CD4-positive, alpha-beta T cell treated with Interleukin-12 subunit alpha and Interleukin-12 subunit beta, for 1 hour (primary cell): ENCODE measurements around the gene DOCK3.
"Not testable (repeated sequence)": the region's sequence is repeated elsewhere in the genome, so short reads cannot be mapped to it uniquely, and the experiment has no call there.

Source experiments
- DNase-seq: peaks from one replicate; pipeline ENCODE4 v3.0.0-alpha.2; 2020

Gene DOCK3

DNA sequence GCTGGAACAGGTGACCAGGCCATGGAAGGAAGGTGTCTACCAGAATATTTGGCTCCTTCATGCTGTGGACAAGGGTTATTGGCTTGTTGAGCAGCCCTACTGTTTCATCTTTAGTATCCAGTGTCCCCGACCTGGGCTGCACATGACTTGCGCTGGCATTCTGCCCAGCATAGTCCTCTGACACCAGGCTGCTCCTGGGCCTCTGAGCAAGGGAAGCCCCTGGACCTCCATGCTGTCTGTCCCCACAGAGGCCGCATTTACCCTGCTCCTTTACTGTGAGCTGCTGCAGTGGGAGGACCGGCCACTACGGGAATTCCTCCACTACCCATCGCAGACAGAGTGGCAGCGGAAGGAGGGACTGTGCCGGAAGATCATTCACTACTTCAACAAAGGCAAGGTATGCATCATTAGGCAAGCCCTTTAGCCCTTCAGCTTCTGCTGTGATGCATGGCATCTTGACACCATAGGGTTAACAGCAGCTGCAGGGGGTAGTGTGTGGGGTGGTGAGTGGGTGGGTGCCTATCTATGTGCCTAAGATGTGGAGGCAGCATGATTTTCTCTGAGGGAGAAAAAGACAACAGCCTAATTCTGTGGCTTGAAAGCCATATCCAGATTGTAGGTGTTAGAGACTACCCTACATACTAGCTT, 666.4 kb downstream of the DOCK3 start:
- no peak for DNase-seq

DNA sequence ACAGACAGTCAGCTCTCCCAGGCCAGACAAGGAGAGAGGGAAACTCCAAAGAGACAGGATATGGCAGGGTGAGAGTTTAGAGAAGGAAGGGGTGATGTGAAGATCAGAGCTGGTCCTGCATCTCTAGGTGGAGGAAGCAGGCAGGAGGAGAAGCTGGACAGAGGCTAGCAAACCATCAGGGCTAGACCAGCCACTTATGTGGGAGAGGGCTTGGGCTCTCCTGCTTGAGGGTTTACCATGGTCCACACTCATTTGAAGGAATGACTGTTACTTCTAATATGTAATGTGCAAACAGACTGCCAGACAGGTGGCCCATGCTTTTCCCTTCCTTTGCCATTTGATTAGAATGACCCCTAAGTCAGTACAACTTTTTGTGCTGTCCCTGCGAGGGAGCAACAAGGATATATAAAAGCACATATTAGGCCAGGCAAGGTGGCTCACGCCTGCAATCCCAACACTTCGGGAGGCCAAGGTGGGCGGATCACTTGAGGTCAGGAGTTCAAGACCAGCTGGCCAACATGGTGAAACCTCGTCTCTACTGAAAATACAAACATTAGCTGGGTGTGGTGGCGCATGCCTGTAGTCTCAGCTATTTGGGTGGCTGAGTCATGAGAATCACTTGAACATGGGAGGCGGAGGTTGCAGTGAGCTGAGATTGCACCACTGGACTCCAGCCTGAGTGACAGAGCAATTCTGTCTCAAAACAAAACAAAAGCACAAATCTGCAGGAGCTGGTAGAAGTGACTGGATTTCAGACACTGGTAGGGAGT, 669.4 kb downstream of the DOCK3 start:
- DNase-seq: no peak

DNA sequence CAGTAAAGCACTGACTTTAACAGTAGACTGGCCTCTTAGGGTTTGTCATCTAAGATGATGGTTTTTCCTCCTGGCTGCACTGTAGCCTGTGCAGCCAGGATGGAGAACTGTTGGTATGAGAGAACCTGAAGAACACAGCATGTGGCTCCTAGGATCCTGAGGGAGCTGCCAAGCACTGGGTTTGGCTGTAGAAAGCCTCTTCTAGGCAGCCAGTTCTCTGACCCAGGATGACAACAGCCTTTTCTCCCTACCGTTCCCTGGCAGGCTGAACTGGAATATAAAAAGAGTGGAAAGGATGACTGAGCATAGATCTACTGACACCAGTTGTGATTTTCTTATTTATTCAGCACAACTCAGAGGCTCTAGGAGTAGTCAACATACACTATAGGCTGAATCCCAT, 676.0 kb downstream of the DOCK3 start:
- DNase-seq: no peak

DNA sequence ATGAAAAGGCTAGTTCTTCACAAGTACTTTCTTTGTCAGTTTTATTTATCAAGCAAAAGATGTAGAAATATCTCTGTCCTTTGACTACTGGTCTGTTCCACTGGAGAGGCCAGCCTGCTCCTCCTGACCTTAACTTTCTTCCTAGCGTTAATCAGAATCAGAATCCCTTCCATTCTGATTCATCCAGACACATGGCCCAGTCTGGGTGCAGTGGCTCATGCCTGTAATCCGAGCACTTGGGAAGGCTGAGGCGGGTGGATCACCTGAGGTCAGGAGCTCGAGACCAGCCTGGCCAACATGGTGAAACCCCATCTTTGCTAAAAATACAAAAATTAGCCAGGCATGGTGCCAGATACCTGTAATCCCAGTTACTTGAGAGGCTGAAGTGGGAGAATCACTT, 678.4 kb downstream of the DOCK3 start:
- no peak for DNase-seq

- DNase-seq: no peak
Observed at GRCh38 chr3:51353691-51354090, 679.0 kb downstream of the DOCK3 start.

- DNase-seq: no peak
Observed at GRCh38 chr3:51354172-51354571, 679.4 kb downstream of the DOCK3 start.

DNA sequence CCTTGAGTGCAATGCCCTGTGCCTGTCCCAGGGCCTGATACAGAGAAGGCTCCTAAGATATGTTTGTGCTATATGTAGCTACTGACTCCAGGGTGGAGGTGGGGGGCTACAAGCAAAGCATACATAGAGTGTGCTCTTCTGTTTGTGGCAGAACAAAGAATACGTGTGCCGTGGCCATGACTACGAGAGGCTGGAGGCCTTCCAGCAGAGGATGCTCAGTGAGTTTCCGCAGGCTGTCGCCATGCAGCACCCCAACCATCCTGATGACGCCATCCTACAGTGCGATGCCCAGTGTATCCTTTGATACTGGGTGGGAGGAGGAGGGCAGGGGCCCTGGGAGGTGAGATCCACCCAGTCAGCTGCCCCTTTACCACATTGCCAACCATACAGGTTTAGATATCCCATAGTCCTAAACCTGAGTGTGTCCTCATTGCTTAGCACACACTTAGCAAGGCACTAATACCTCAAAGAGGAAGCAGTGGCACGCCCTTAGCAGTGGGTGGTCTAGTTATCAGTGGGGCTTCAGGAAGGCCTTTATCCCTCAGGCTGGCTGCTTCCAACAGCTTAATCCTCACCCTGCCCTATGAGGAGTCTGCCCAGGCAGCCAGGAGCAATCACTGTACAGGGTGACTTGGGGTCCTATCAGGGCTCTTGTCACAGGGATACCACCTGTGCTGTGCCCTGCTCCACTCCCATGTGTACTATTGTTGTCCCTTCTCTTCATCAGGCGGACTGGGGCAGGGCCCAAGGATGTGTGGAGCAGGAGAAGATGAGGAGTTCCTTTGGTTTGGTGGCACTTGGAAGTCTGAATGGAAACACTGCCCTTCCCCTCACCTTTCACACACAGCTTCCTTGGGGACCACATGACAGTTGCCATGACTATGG, 680.2 kb downstream of the DOCK3 start:
- DNase-seq: no peak

GRCh38 chr3:51355891-51356578, 681.3 kb downstream of the DOCK3 start:
- no peak for DNase-seq

GRCh38 chr3:51357856-51358255, 683.1 kb downstream of the DOCK3 start:
- DNase-seq: no peak

- no peak for DNase-seq
Observed at GRCh38 chr3:51358981-51359380, 684.3 kb downstream of the DOCK3 start.

GRCh38 chr3:51360806-51361205, 686.1 kb downstream of the DOCK3 start:
- no peak for DNase-seq

DNA sequence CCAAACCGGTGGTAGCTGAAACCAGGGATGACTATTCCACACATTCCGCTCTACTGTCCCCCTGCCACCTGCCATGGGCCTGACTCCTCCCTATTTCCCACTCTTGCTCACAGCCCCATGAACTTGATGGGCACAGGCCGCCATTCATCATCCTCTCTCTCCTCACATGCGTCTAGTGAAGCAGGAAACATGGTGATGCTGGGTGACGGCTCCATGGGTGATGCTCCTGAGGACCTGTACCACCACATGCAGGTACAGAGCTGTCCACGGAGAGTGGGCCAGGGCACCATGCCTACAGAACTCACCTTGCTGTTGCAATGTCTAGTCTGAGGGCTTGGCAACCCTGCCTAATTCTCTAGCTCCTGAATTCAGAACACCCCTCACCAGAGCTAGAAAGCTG, 687.0 kb downstream of the DOCK3 start:
- DNase-seq: no peak

GRCh38 chr3:51362476-51362875, 687.7 kb downstream of the DOCK3 start:
- no peak for DNase-seq

GRCh38 chr3:51368276-51368675, 693.5 kb downstream of the DOCK3 start:
- DNase-seq: not testable (repeated sequence)

DNA sequence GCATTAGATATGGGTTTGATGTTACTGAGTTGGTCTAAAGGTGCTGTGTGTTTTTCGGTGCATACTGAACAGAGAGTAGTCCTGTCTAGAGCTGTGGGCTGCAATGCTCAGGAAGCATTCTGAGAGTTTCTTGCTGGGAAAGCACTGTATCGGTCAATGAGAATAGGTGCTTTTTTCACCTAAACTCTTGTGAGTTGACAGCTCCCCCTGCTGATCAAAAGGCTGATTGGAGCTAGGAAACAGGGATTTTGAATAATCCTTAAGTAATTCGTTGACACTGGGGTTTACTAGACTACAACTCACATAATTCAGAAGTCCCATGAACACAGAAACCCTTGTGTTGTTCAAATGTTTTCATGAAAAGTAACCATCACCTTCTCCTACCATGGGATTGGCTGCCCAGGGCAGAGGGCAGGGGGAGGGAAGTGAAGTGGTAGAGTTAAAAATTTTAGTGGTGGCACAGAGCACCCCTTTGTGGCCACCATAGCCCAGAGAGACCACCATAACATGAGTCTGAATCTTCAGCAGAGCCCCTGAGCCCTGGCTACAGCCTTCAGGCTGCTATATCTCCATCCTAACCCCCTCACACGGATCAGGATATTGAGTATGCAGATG, 697.3 kb downstream of the DOCK3 start:
- DNase-seq: peak; percentile 70

DNA sequence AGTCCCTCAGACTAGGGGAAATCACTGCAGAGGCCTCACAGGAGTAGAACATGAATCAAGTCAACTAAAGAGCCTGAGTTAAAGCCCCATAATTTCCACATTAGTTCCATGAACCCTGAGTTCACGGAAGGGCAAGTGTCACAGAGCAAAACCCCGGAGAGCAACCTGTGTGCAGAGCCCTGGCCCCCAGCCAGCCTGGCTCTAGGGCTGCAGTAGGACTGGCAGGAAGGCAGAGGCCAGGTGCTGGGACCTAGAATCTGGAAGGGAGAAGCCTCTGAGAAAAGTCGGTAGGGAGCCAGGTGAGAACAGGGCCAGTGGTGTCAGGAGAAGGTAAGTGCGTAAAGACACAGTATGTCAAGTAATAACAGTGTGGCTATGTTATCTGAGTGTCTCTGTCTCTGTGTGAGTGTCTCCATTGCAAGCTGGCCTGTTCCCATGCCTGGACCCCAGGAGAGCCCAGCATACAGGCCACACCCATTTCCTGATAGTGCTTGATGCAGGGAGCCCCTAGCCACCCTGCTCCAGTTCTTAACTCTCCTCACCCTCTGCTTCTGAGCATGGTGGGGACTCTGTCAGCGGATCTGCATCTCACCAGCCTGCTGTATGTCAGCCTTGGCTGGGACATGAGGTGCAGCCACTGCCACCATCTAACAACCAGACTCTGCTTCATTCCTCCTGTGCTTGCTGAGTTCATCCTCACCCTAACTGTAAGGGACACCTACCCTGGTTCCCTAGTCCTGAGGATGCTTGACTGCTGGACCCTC, 699.1 kb downstream of the DOCK3 start:
- DNase-seq: no peak

- no peak for DNase-seq
Observed at GRCh38 chr3:51374456-51374855, 699.7 kb downstream of the DOCK3 start.

- DNase-seq: no peak
Observed at GRCh38 chr3:51375136-51375535, 700.4 kb downstream of the DOCK3 start.

DNA sequence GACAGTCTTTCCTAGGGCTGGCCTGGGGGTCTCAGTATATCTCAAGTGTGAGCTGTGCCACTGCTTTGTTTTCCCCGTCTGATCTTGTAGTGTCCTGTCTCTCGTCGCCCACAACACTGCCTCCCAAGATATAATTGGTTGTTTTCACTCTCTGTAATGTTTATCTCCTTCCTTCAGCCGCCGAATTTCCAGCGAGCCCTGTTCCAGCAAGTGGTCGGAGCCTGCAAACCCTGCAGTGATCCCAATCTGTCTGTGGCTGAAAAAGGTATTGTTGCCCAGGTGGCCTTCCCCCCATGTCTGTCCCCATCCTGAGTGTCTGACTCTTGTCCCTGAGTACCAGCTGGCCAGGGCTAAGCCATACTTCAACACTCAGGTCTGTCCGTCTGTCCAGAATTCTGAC, 700.8 kb downstream of the DOCK3 start:
- DNase-seq: no peak

DNA sequence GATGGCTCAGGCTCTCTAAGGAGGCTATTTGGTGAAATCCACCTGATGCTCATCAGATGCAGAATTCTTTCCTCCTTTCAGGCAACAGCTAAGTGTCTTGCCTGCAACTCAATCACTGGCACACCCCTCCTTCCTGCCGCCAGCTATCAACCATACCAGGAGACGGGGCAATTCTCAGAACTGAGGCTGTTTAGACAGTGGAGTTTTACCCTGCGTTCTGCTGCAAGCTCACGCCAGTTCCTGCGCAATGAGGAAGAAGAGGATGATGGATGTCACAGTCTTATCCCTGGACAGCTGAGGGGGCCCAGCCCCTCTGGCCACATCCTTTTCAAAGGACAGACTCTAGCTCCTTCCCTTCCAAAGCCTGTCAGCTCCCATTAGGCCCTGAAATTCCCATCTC, 703.3 kb downstream of the DOCK3 start:
- no peak for DNase-seq

GRCh38 chr3:51378726-51379125, 704.0 kb downstream of the DOCK3 start:
- no peak for DNase-seq

DNA sequence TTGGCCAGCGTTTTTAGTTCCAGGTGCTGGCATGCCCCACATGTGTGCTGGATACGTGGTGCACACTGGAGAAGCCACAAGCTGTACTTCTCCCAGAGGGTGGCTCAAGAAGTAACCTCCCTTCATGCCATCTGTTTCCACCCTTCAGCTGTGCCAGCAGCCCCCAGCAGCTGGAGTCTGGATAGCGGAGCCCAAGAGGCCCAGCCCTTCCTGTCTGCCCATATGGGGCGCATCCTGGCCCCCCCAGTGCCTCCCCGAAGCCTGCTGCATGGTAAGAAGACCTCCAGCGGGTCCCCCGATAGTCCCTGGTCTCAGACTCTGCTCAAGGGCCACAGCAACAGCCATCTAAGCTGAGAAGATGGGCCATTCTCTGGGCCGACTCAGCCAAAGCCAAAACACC, 704.6 kb downstream of the DOCK3 start:
- no peak for DNase-seq
